HG03565 (cell line): ENCODE measurements around the gene FUT4.
"Not testable (repeated sequence)": the region's sequence is repeated elsewhere in the genome, so short reads cannot be mapped to it uniquely, and the experiment has no call there.

Source experiments
- ATAC-seq: cut with Tn5 transposase; IDR thresholded peaks from one replicate; pipeline ENCODE4 v1.9.1; 2021; ENCODE audit warnings: mild to moderate bottlenecking, moderate library complexity; ENCODE audit not compliant: unreplicated experiment

Gene FUT4

GRCh38 chr11:94563176-94563847 lies 19.6 kb downstream of the FUT4 start:
- no peak for ATAC-seq

- ATAC-seq: no peak
Measured at GRCh38 chr11:94563848-94564467, 20.2 kb downstream of the FUT4 start.

GRCh38 chr11:94567181-94567670 lies 23.5 kb downstream of the FUT4 start, which contains the start of gene PIWIL4:
TSS of gene PIWIL4 (plus strand) at chr11:94567368. CDS start at chr11:94567519, 151 bp downstream.
- ATAC-seq: no peak

- ATAC-seq: no peak
Measured at GRCh38 chr11:94568200-94568599, 24.5 kb downstream of the FUT4 start.

GRCh38 chr11:94568717-94569116 lies 25.0 kb downstream of the FUT4 start:
- no peak for ATAC-seq

- ATAC-seq: not testable (repeated sequence)
Measured at GRCh38 chr11:94572975-94573374, 29.3 kb downstream of the FUT4 start.

- ATAC-seq: no peak
Measured at GRCh38 chr11:94574193-94574961, 30.7 kb downstream of the FUT4 start.

GRCh38 chr11:94576306-94576705 lies 32.6 kb downstream of the FUT4 start:
- ATAC-seq: no peak

- ATAC-seq: no peak
Measured at GRCh38 chr11:94577841-94578240, 34.1 kb downstream of the FUT4 start.

GRCh38 chr11:94581926-94582325 lies 38.2 kb downstream of the FUT4 start:
- peak; percentile 76 for ATAC-seq

GRCh38 chr11:94583213-94583865 lies 39.6 kb downstream of the FUT4 start:
- no peak for ATAC-seq

- ATAC-seq: peak; percentile 31
Measured at GRCh38 chr11:94583866-94584500, 40.3 kb downstream of the FUT4 start.

- ATAC-seq: no peak
Measured at GRCh38 chr11:94584978-94585377, 41.3 kb downstream of the FUT4 start.

GRCh38 chr11:94585399-94585798 lies 41.7 kb downstream of the FUT4 start:
- ATAC-seq: no peak

- no peak for ATAC-seq
Measured at GRCh38 chr11:94586546-94586945, 42.8 kb downstream of the FUT4 start.

GRCh38 chr11:94586978-94587377 lies 43.3 kb downstream of the FUT4 start:
- ATAC-seq: no peak

- no peak for ATAC-seq
Measured at GRCh38 chr11:94588366-94588942, 44.7 kb downstream of the FUT4 start.

GRCh38 chr11:94590352-94591041 lies 46.8 kb downstream of the FUT4 start:
- ATAC-seq: no peak

- peak; percentile 90 for ATAC-seq
Measured at GRCh38 chr11:94593030-94593429, 49.3 kb downstream of the FUT4 start.

- ATAC-seq: peak; percentile 37
Measured at GRCh38 chr11:94595076-94595475, 51.4 kb downstream of the FUT4 start.
